ENCODE data around the gene SMARCD2.
"Not testable (repeated sequence)": the region's sequence is repeated elsewhere in the genome, so short reads cannot be mapped to it uniquely, and the experiment has no call there.

Gene SMARCD2

GRCh38 chr17:63871646-63872365, 29.3 kb upstream of the SMARCD2 start:
- H3K27ac ChIP-seq; H3K9me3 ChIP-seq (ENCODE audit: low read depth, low read length); DNase-seq (ENCODE audit: low read depth, low spot score); H3K9ac ChIP-seq (ENCODE audit: insufficient read length); H3K36me3 ChIP-seq (ENCODE audit: insufficient read depth, low read length); H3K4me3 ChIP-seq: not testable (repeated sequence)

- Histone ChIP-seq H3K27ac (peak overlapping the region; percentile 71; the same call in 1 of the 2 replicates), H3K9ac (ENCODE audit: insufficient read length) (peak overlapping the region; percentile 37)
- not testable (repeated sequence) for H3K4me3 ChIP-seq; H3K9me3 ChIP-seq (ENCODE audit: low read depth, low read length); H3K36me3 ChIP-seq (ENCODE audit: insufficient read depth, low read length); DNase-seq (ENCODE audit: low read depth, low spot score)
These were observed 27.8 kb upstream of the SMARCD2 start for GRCh38 chr17:63870292-63870665.

GRCh38 chr17:63869491-63870291, 27.2 kb upstream of the SMARCD2 start:
- H3K4me3 ChIP-seq; H3K36me3 ChIP-seq (ENCODE audit: insufficient read depth, low read length); DNase-seq (ENCODE audit: low read depth, low spot score); H3K9me3 ChIP-seq (ENCODE audit: low read depth, low read length): not testable (repeated sequence)
- Histone ChIP-seq H3K9ac (ENCODE audit: insufficient read length) (peak overlapping the region; percentile 37), H3K27ac (peak overlapping the region; percentile 71; the same call in 1 of the 2 replicates)

- DNase-seq (ENCODE audit: low read depth, low spot score), result not testable (repeated sequence)
These were observed 24.1 kb upstream of the SMARCD2 start for GRCh38 chr17:63866625-63867024.

GRCh38 chr17:63859257-63859656, 16.8 kb upstream of the SMARCD2 start:
- Histone ChIP-seq H3K36me3 (ENCODE audit: insufficient read depth, low read length) (no peaks in the 10 kb centered on the region), H3K9ac (ENCODE audit: insufficient read length) (no peak overlapping the region), H3K9me3 (ENCODE audit: low read depth, low read length) (no peaks in the 10 kb centered on the region), H3K27ac (no peak overlapping the region), H3K4me3 (no peak overlapping the region)
- DNase-seq (ENCODE audit: low read depth, low spot score), result no peak
- TF ChIP-seq FOXP2 (optimal IDR thresholded peaks at IDR 0.05; ENCODE audit: control extremely low read depth, extremely low read length, insufficient read depth), result no peak
- no peak for TF ChIP-seq POLR2AphosphoS5 (IDR thresholded peaks at IDR 0.05; ENCODE audit: borderline replicate concordance, low read depth, low read length)
- TF ChIP-seq EZH2 (IDR thresholded peaks at IDR 0.05), result no peak

More at GRCh38 chr17:63866625-63867024, 24.1 kb upstream of the SMARCD2 start:
- not testable (repeated sequence) for H3K27ac ChIP-seq; H3K4me3 ChIP-seq; H3K36me3 ChIP-seq (ENCODE audit: insufficient read depth, low read length); H3K9me3 ChIP-seq (ENCODE audit: low read depth, low read length); H3K9ac ChIP-seq (ENCODE audit: insufficient read length)

GRCh38 chr17:63856425-63856824, 13.9 kb upstream of the SMARCD2 start:
- H3K36me3 ChIP-seq (ENCODE audit: insufficient read depth, low read length); H3K9ac ChIP-seq (ENCODE audit: insufficient read length); H3K4me3 ChIP-seq; H3K27ac ChIP-seq; DNase-seq (ENCODE audit: low read depth, low spot score); H3K9me3 ChIP-seq (ENCODE audit: low read depth, low read length): not testable (repeated sequence)

GRCh38 chr17:63855185-63855584, 12.7 kb upstream of the SMARCD2 start:
- Histone ChIP-seq H3K9ac (ENCODE audit: insufficient read length) (no peak overlapping the region), H3K4me3 (no peak overlapping the region), H3K36me3 (ENCODE audit: insufficient read depth, low read length) (no peaks in the 10 kb centered on the region), H3K9me3 (ENCODE audit: low read depth, low read length) (no peaks in the 10 kb centered on the region), H3K27ac (no peak overlapping the region)
- DNase-seq (ENCODE audit: low read depth, low spot score), result no peak
- TF ChIP-seq FOXP2 (optimal IDR thresholded peaks at IDR 0.05; ENCODE audit: control extremely low read depth, extremely low read length, insufficient read depth) (no peak), POLR2AphosphoS5 (IDR thresholded peaks at IDR 0.05; ENCODE audit: borderline replicate concordance, low read depth, low read length) (no peak), EZH2 (IDR thresholded peaks at IDR 0.05) (no peak)

GRCh38 chr17:63854709-63855108, 12.2 kb upstream of the SMARCD2 start:
- Histone ChIP-seq H3K4me3 (no peak overlapping the region), H3K9ac (ENCODE audit: insufficient read length) (no peak overlapping the region), H3K27ac (no peak overlapping the region), H3K36me3 (ENCODE audit: insufficient read depth, low read length) (no peaks in the 10 kb centered on the region), H3K9me3 (ENCODE audit: low read depth, low read length) (no peaks in the 10 kb centered on the region)
- TF ChIP-seq POLR2AphosphoS5 (IDR thresholded peaks at IDR 0.05; ENCODE audit: borderline replicate concordance, low read depth, low read length) (no peak), FOXP2 (optimal IDR thresholded peaks at IDR 0.05; ENCODE audit: control extremely low read depth, extremely low read length, insufficient read depth) (no peak), EZH2 (IDR thresholded peaks at IDR 0.05) (no peak)
- no peak for DNase-seq (ENCODE audit: low read depth, low spot score)

- TF ChIP-seq EZH2 (IDR thresholded peaks at IDR 0.05) (no peak), POLR2AphosphoS5 (IDR thresholded peaks at IDR 0.05; ENCODE audit: borderline replicate concordance, low read depth, low read length) (no peak), FOXP2 (optimal IDR thresholded peaks at IDR 0.05; ENCODE audit: control extremely low read depth, extremely low read length, insufficient read depth) (no peak)
- H3K27ac ChIP-seq, result no peak overlapping the region
- H3K36me3 ChIP-seq (ENCODE audit: insufficient read depth, low read length), result no peaks in the 10 kb centered on the region
- no peak overlapping the region for H3K4me3 ChIP-seq
- no peak overlapping the region for H3K9ac ChIP-seq (ENCODE audit: insufficient read length)
- no peak for DNase-seq (ENCODE audit: low read depth, low spot score)
- no peaks in the 10 kb centered on the region for H3K9me3 ChIP-seq (ENCODE audit: low read depth, low read length)
These were observed 10.8 kb upstream of the SMARCD2 start for GRCh38 chr17:63853260-63853659.

All from SK-N-MC (cell line).